ENCODE results near the gene PHOX2B. TPM values are rescaled to one million over a fixed set of nuclear protein-coding genes. Genes with fewer than 3 reads are reported as not detected.

Gene PHOX2B
- total RNA-seq, 1 donor from 2014 or later = not detected

- Mint-ChIP-seq H3K27ac (ENCODE audit: unreplicated experiment) (no peak overlapping the region), H3K4me3 (ENCODE audit: unreplicated experiment) (no peak overlapping the region), H3K4me1 (ENCODE audit: unreplicated experiment) (peaks cover 6% of the 10 kb centered on the region), H3K9me3 (ENCODE audit: unreplicated experiment) (no peaks in the 10 kb centered on the region), H3K36me3 (ENCODE audit: low read depth, unreplicated experiment) (no peaks in the 10 kb centered on the region), H3K27me3 (ENCODE audit: unreplicated experiment) (peaks cover 2% of the 10 kb centered on the region)
- no peak for DNase-seq (ENCODE audit: low spot score)
- no peak for TF ChIP-seq CTCF (IDR thresholded peaks at IDR 0.05; ENCODE audit: unreplicated experiment)
Observed at GRCh38 chr4:41792166-41792565, 43.6 kb upstream of the PHOX2B start.

DNA sequence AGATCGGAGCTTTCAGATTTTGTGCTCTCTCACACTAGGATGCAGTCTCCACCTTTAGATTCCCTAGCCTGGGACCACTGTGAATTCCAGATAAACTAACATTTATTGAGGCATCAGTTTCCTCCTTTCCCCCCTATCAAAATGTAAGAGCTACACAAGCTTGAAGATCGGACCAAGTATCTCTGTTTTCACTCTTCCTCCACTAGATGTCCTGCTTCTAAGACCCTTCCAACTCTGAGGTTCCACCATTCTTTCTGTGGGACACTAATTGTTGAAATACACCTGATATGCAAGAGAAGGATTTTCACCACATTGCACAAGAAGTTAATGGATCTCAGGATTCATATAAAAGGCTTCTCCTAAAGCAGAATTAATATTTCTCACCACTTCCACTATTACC is 43.0 kb upstream of the PHOX2B start:
- TF ChIP-seq CTCF (IDR thresholded peaks at IDR 0.05; ENCODE audit: unreplicated experiment) = no peak
- DNase-seq (ENCODE audit: low spot score) = no peak
- Mint-ChIP-seq H3K27me3 (ENCODE audit: unreplicated experiment) (peaks cover 2% of the 10 kb centered on the region), H3K4me1 (ENCODE audit: unreplicated experiment) (peaks cover 4% of the 10 kb centered on the region), H3K9me3 (ENCODE audit: unreplicated experiment) (no peaks in the 10 kb centered on the region), H3K36me3 (ENCODE audit: low read depth, unreplicated experiment) (no peaks in the 10 kb centered on the region), H3K27ac (ENCODE audit: unreplicated experiment) (no peak overlapping the region), H3K4me3 (ENCODE audit: unreplicated experiment) (no peak overlapping the region)

- no peak overlapping the region for H3K27ac Mint-ChIP-seq (ENCODE audit: unreplicated experiment)
- no peak overlapping the region for H3K4me3 Mint-ChIP-seq (ENCODE audit: unreplicated experiment)
- H3K27me3 Mint-ChIP-seq (ENCODE audit: unreplicated experiment) = peaks cover 2% of the 10 kb centered on the region
- H3K4me1 Mint-ChIP-seq (ENCODE audit: unreplicated experiment) = no peaks in the 10 kb centered on the region
- H3K9me3 Mint-ChIP-seq (ENCODE audit: unreplicated experiment) = no peaks in the 10 kb centered on the region
- TF ChIP-seq CTCF (IDR thresholded peaks at IDR 0.05; ENCODE audit: unreplicated experiment) = no peak
- H3K36me3 Mint-ChIP-seq (ENCODE audit: low read depth, unreplicated experiment) = no peaks in the 10 kb centered on the region
- DNase-seq (ENCODE audit: low spot score) = no peak
Observed at GRCh38 chr4:41787931-41788330, 39.4 kb upstream of the PHOX2B start.

- H3K36me3 Mint-ChIP-seq (ENCODE audit: low read depth, unreplicated experiment) = no peaks in the 10 kb centered on the region
- no peak overlapping the region for H3K4me3 Mint-ChIP-seq (ENCODE audit: unreplicated experiment)
- no peaks in the 10 kb centered on the region for H3K9me3 Mint-ChIP-seq (ENCODE audit: unreplicated experiment)
- no peak overlapping the region for H3K27ac Mint-ChIP-seq (ENCODE audit: unreplicated experiment)
- no peak for TF ChIP-seq CTCF (IDR thresholded peaks at IDR 0.05; ENCODE audit: unreplicated experiment)
- no peaks in the 10 kb centered on the region for H3K27me3 Mint-ChIP-seq (ENCODE audit: unreplicated experiment)
- no peaks in the 10 kb centered on the region for H3K4me1 Mint-ChIP-seq (ENCODE audit: unreplicated experiment)
- no peak for DNase-seq (ENCODE audit: low spot score)
Observed at GRCh38 chr4:41785665-41786064, 37.1 kb upstream of the PHOX2B start.

DNA sequence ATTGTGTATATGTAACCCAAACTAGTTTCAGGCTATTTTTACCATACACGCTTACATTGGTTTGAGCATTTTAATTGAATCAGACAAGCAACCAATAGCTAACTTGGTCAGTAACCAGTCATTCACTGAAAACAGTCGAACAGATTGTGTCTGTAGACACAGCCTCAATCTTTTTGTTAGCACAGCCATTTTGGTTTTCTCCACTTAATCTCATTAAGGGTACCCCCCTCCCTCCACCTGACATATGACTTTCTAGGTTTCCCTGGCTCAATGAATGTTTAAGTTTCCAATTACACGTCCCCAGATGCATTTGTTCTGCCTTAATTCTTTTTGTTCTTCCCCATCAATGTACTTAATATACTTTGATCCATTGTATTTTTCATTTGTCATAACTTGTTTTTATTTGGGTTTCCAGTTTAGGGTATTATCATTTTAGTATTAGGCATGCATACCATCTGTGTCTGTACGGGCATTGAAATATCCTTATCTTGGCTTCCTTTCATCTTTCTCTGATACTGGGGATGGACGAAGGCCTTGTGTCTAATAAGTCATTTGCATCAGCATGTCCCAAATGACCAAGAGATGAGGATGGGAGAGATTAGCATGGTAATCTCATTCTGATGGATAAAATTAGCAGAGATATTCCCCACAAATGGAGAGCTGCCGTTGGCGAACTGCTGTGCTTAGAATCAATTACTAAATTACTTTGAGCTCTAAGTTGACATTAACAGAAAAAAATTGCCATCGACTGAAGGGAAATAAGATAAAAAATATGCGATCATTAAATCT is 35.9 kb upstream of the PHOX2B start:
- TF ChIP-seq CTCF (IDR thresholded peaks at IDR 0.05; ENCODE audit: unreplicated experiment) = no peak
- Mint-ChIP-seq H3K36me3 (ENCODE audit: low read depth, unreplicated experiment) (no peaks in the 10 kb centered on the region), H3K4me1 (ENCODE audit: unreplicated experiment) (no peaks in the 10 kb centered on the region), H3K4me3 (ENCODE audit: unreplicated experiment) (no peak overlapping the region), H3K27ac (ENCODE audit: unreplicated experiment) (no peak overlapping the region), H3K9me3 (ENCODE audit: unreplicated experiment) (no peaks in the 10 kb centered on the region), H3K27me3 (ENCODE audit: unreplicated experiment) (no peaks in the 10 kb centered on the region)
- DNase-seq (ENCODE audit: low spot score) = no peak

All from endothelial cell (in vitro differentiated cells).